ENCODE data around the gene ATP4A.

The ATP4A gene

GRCh38 chr19:35549174-35549788, 14.2 kb downstream of the ATP4A start:
- peak; percentile 27 to 28 for DNase-seq (ENCODE audit: low read depth in 2 of 2)

- DNase-seq (ENCODE audit: low read depth in 2 of 2), result no peak
Measured at GRCh38 chr19:35546532-35546931, 16.9 kb downstream of the ATP4A start.

GRCh38 chr19:35545855-35546381, 17.5 kb downstream of the ATP4A start:
- peak; percentile 67 to 74 for DNase-seq (ENCODE audit: low read depth in 2 of 2)

GRCh38 chr19:35545001-35545854, 18.2 kb downstream of the ATP4A start, which contains the start of gene TMEM147:
TSS of gene TMEM147 (plus strand) at chr19:35545626. CDS start at chr19:35545740, 114 bp downstream.
- peak; percentile 86 to 88 for DNase-seq (ENCODE audit: low read depth in 2 of 2)

- no peak for DNase-seq (ENCODE audit: low read depth in 2 of 2)
Measured at GRCh38 chr19:35544110-35544802, 19.2 kb downstream of the ATP4A start.

- DNase-seq (ENCODE audit: low read depth in 2 of 2), result no peak
Measured at GRCh38 chr19:35543280-35544109, 20.0 kb downstream of the ATP4A start.

- no peak for DNase-seq (ENCODE audit: low read depth in 2 of 2)
Measured at GRCh38 chr19:35542209-35542608, 21.2 kb downstream of the ATP4A start.

- no peak for DNase-seq (ENCODE audit: low read depth in 2 of 2)
Measured at GRCh38 chr19:35540356-35540927, 23.0 kb downstream of the ATP4A start.

GRCh38 chr19:35539850-35540249, 23.6 kb downstream of the ATP4A start:
- no peak for DNase-seq (ENCODE audit: low read depth in 2 of 2)

GRCh38 chr19:35539314-35539713, 24.1 kb downstream of the ATP4A start:
- DNase-seq (ENCODE audit: low read depth in 2 of 2), result no peak

GRCh38 chr19:35534803-35535480, 28.5 kb downstream of the ATP4A start:
- DNase-seq (ENCODE audit: low read depth in 2 of 2), result no peak

GRCh38 chr19:35533822-35534392, 29.6 kb downstream of the ATP4A start:
- DNase-seq (ENCODE audit: low read depth in 2 of 2), result peak in 1 of 2 donors; percentile 34

GRCh38 chr19:35533201-35533821, 30.1 kb downstream of the ATP4A start, which contains the start of gene GAPDHS:
TSS of gene GAPDHS (plus strand) at chr19:35533456. CDS start at chr19:35533528, 72 bp downstream.
- DNase-seq (ENCODE audit: low read depth in 2 of 2), result no peak

GRCh38 chr19:35531291-35531690, 32.2 kb downstream of the ATP4A start:
- DNase-seq (ENCODE audit: low read depth in 2 of 2), result no peak

GRCh38 chr19:35529241-35530218, 33.9 kb downstream of the ATP4A start:
- no peak for DNase-seq (ENCODE audit: low read depth in 2 of 2)

GRCh38 chr19:35528218-35529038, 35.0 kb downstream of the ATP4A start, which contains the start of gene SBSN:
TSS of gene SBSN (minus strand) at chr19:35528311. CDS start at chr19:35528281, 30 bp downstream.
- no peak for DNase-seq (ENCODE audit: low read depth in 2 of 2)

GRCh38 chr19:35525873-35526272, 37.6 kb downstream of the ATP4A start:
- no peak for DNase-seq (ENCODE audit: low read depth in 2 of 2)

Measured in stimulated activated CD8-positive, alpha-beta memory T cell treated with anti-CD3 and anti-CD28 coated beads, Interleukin-2, amount 100 ng/mL, for 48 hours (primary cell).